ENCODE results near the gene ZBED4.

The ZBED4 gene

GRCh38 chr22:49922484-49922883 lies 68.8 kb downstream of the ZBED4 start:
- peak; percentile 48 for DNase-seq (ENCODE audit: low read depth)
- no peak overlapping the region for H3K4me3 ChIP-seq (ENCODE audit: low read length)
- TF ChIP-seq, protein P1, sequence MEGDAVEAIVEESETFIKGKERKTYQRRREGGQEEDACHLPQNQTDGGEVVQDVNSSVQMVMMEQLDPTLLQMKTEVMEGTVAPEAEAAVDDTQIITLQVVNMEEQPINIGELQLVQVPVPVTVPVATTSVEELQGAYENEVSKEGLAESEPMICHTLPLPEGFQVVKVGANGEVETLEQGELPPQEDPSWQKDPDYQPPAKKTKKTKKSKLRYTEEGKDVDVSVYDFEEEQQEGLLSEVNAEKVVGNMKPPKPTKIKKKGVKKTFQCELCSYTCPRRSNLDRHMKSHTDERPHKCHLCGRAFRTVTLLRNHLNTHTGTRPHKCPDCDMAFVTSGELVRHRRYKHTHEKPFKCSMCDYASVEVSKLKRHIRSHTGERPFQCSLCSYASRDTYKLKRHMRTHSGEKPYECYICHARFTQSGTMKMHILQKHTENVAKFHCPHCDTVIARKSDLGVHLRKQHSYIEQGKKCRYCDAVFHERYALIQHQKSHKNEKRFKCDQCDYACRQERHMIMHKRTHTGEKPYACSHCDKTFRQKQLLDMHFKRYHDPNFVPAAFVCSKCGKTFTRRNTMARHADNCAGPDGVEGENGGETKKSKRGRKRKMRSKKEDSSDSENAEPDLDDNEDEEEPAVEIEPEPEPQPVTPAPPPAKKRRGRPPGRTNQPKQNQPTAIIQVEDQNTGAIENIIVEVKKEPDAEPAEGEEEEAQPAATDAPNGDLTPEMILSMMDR (IDR thresholded peaks at IDR 0.05; ENCODE audit: insufficient read depth, low read depth, low read length, missing control alignments), result no peak

DNA sequence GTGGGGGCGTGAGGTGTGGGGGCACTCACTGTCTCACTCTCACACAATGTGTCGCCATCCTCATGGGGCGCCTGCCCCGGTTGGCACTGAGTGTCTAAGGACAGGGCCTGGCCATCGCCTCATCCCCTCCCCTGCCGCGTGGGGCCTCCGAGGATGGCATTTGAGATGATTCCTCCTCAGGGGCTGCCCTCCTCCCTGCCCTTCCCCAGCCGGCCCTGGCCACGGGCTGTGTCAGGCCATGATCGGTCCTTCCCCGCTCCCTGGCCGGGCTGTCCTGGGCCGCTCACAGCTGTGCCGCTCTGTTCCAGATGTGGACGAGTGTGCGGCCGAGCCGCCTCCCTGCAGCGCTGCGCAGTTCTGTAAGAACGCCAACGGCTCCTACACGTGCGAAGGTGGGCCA lies 69.3 kb downstream of the ZBED4 start:
- TF ChIP-seq, protein P1 (IDR thresholded peaks at IDR 0.05; ENCODE audit: insufficient read depth, low read depth, low read length, missing control alignments), result no peak
- no peak for DNase-seq (ENCODE audit: low read depth)
- no peak overlapping the region for H3K4me3 ChIP-seq (ENCODE audit: low read length)

DNA sequence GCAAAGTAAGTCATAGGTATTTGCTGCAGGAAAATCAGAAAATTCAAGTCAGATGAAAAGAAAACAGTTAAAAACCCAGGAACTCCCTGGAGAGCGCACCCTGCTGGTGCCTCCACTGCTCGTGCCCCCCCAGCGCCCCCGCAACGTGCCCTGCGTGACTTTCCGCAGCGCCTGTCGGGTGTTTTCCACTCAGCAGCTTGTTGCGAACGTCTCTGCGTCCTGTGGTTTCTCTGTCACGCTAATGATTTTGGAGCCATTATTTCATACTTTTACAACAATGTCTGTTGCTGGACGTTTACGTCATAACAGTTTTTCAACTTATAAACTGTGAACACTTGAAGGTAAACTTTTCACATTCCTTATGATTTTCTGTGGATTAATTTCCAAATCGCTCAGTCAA lies 69.8 kb downstream of the ZBED4 start:
- TF ChIP-seq, protein P1 (IDR thresholded peaks at IDR 0.05; ENCODE audit: insufficient read depth, low read depth, low read length, missing control alignments), result no peak
- no peak overlapping the region for H3K4me3 ChIP-seq (ENCODE audit: low read length)
- no peak for DNase-seq (ENCODE audit: low read depth)

DNA sequence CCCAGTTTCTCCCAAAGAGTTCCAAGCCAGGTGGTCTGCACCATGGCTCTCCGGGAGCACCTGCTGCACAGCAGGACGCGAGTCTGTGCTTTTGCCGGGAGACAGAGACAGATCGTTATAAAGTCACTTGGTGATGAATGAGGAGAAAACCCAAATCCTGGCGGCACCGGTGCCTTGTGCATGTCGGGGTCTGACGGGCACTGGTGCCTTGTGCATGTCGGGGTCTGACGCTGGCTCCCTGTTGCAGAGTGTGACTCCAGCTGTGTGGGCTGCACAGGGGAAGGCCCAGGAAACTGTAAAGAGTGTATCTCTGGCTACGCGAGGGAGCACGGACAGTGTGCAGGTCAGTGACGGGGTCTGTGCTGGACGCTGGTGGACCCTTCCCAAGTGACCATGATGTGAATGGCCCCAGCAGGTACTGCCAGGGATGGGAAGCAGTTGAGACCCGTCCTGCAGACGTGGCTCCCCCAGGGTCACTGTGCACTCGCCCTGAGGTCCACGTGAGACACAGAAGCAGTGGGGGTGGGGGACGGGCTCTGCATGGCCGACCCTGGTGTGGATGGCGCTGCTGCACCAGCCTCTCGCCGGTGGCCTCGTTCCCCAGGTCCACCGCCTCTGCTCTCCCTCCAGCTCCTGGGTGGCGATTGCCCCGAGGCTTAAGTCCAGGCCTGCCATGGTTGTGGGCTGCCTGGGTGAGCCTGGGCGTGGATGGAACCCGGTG lies 70.6 kb downstream of the ZBED4 start:
- no peak overlapping the region for H3K4me3 ChIP-seq (ENCODE audit: low read length)
- TF ChIP-seq, protein P1 (IDR thresholded peaks at IDR 0.05; ENCODE audit: insufficient read depth, low read depth, low read length, missing control alignments), result no peak

GRCh38 chr22:49925525-49926128 lies 72.0 kb downstream of the ZBED4 start:
- TF ChIP-seq, protein P1 (IDR thresholded peaks at IDR 0.05; ENCODE audit: insufficient read depth, low read depth, low read length, missing control alignments), result no peak
- no peak overlapping the region for H3K4me3 ChIP-seq (ENCODE audit: low read length)
- DNase-seq (ENCODE audit: low read depth), result no peak

More for the DNA sequence above, 70.6 kb downstream of the ZBED4 start:
- no peak for DNase-seq (ENCODE audit: low read depth)

- TF ChIP-seq, protein P1 (IDR thresholded peaks at IDR 0.05; ENCODE audit: insufficient read depth, low read depth, low read length, missing control alignments), result no peak
- DNase-seq (ENCODE audit: low read depth), result no peak
- H3K4me3 ChIP-seq (ENCODE audit: low read length), result no peak overlapping the region
These were observed 73.3 kb downstream of the ZBED4 start for GRCh38 chr22:49926916-49927315.
